ENCODE measurements around the gene LRCH4. TPM values are rescaled to one million over a fixed set of nuclear protein-coding genes. Genes with fewer than 3 reads are reported as not detected.

The LRCH4 gene
- total and polyA plus RNA-seq, 2 of the 13 experiments (the other 11 are each of a cell fraction or from before 2014, with no cell fraction given), result 7.0 to 9.3 TPM

DNA sequence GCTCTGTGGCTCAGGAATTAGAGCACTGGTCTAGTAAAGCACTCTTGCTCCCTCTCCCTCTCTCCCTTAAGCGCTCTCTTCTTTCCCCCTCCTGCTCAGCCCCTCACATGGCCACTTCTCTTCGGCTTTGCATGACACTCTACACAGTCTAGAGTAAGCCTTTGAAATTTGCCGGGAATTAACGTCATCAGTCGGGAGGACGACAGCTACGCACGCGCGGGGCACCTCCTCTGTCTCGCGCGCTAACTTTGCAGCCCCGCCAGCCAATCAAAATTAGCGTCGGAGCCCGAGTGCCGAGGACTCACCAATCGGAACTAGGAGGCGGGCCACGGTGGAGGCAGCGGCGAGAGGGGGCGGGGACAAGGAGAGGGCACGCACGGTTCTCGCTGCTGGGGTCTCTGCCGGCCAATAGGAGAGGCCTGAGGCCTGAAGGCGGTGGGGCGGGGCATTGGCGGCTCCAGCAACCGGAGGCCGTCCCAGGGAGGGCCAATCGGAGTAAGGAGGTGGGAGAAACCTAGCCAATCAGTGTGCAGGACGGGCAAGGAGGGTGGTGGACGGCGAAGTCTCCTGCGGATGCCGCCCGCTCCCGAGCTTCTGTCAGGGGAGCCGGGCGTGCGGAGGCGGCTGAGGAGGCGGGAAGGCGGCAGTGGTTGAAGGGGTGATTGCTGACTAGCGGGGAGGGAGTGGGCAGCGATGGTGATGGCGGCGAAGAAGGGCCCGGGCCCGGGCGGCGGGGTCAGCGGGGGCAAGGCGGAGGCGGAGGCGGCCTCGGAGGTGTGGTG is 47.1 kb downstream of the LRCH4 start, which contains the start of gene AGFG2 (continued):
- TF ChIP-seq, protein P1, sequence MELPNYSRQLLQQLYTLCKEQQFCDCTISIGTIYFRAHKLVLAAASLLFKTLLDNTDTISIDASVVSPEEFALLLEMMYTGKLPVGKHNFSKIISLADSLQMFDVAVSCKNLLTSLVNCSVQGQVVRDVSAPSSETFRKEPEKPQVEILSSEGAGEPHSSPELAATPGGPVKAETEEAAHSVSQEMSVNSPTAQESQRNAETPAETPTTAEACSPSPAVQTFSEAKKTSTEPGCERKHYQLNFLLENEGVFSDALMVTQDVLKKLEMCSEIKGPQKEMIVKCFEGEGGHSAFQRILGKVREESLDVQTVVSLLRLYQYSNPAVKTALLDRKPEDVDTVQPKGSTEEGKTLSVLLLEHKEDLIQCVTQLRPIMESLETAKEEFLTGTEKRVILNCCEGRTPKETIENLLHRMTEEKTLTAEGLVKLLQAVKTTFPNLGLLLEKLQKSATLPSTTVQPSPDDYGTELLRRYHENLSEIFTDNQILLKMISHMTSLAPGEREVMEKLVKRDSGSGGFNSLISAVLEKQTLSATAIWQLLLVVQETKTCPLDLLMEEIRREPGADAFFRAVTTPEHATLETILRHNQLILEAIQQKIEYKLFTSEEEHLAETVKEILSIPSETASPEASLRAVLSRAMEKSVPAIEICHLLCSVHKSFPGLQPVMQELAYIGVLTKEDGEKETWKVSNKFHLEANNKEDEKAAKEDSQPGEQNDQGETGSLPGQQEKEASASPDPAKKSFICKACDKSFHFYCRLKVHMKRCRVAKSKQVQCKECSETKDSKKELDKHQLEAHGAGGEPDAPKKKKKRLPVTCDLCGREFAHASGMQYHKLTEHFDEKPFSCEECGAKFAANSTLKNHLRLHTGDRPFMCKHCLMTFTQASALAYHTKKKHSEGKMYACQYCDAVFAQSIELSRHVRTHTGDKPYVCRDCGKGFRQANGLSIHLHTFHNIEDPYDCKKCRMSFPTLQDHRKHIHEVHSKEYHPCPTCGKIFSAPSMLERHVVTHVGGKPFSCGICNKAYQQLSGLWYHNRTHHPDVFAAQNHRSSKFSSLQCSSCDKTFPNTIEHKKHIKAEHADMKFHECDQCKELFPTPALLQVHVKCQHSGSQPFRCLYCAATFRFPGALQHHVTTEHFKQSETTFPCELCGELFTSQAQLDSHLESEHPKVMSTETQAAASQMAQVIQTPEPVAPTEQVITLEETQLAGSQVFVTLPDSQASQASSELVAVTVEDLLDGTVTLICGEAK (IDR thresholded peaks at IDR 0.05), result no peak
- TF ChIP-seq, protein P1 (CRISPR knock-in tag; IDR thresholded peaks at IDR 0.05), result no peak; the same call in 1 of the 2 replicates
- TF ChIP-seq ZKSCAN1 (IDR thresholded peaks at IDR 0.05; ENCODE audit: low read length), result no peak
- no peak; the same call in 1 of the 2 replicates for TF ChIP-seq ISX (CRISPR knock-in tag; conservative IDR thresholded peaks at IDR 0.05)
- no peak for TF ChIP-seq ZNF780A (CRISPR knock-in tag; IDR thresholded peaks at IDR 0.05)
- TF ChIP-seq ZNF75D (CRISPR knock-in tag; IDR thresholded peaks at IDR 0.05; ENCODE audit: borderline replicate concordance), result peak; percentile 36; the same call in 1 of the 2 replicates
- TF ChIP-seq FOXP1 (IDR thresholded peaks at IDR 0.05), result no peak
- no peak for TF ChIP-seq FOXP1 (CRISPR knock-in tag; IDR thresholded peaks at IDR 0.05)
- TF ChIP-seq, protein P2, sequence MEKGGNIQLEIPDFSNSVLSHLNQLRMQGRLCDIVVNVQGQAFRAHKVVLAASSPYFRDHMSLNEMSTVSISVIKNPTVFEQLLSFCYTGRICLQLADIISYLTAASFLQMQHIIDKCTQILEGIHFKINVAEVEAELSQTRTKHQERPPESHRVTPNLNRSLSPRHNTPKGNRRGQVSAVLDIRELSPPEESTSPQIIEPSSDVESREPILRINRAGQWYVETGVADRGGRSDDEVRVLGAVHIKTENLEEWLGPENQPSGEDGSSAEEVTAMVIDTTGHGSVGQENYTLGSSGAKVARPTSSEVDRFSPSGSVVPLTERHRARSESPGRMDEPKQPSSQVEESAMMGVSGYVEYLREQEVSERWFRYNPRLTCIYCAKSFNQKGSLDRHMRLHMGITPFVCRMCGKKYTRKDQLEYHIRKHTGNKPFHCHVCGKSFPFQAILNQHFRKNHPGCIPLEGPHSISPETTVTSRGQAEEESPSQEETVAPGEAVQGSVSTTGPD (CRISPR knock-in tag; IDR thresholded peaks at IDR 0.05), result no peak
- TF ChIP-seq SMYD3 (CRISPR knock-in tag; IDR thresholded peaks at IDR 0.05), result no peak; the same call in 1 of the 2 replicates
- TF ChIP-seq ZNF207 (IDR thresholded peaks at IDR 0.05; ENCODE audit: borderline replicate concordance), result no peak
- no peak for TF ChIP-seq ZNF619 (CRISPR knock-in tag; IDR thresholded peaks at IDR 0.05)
- no peak; the same call in 1 of the 2 replicates for TF ChIP-seq ZNF7 (CRISPR knock-in tag; IDR thresholded peaks at IDR 0.05)
- TF ChIP-seq, protein P3, sequence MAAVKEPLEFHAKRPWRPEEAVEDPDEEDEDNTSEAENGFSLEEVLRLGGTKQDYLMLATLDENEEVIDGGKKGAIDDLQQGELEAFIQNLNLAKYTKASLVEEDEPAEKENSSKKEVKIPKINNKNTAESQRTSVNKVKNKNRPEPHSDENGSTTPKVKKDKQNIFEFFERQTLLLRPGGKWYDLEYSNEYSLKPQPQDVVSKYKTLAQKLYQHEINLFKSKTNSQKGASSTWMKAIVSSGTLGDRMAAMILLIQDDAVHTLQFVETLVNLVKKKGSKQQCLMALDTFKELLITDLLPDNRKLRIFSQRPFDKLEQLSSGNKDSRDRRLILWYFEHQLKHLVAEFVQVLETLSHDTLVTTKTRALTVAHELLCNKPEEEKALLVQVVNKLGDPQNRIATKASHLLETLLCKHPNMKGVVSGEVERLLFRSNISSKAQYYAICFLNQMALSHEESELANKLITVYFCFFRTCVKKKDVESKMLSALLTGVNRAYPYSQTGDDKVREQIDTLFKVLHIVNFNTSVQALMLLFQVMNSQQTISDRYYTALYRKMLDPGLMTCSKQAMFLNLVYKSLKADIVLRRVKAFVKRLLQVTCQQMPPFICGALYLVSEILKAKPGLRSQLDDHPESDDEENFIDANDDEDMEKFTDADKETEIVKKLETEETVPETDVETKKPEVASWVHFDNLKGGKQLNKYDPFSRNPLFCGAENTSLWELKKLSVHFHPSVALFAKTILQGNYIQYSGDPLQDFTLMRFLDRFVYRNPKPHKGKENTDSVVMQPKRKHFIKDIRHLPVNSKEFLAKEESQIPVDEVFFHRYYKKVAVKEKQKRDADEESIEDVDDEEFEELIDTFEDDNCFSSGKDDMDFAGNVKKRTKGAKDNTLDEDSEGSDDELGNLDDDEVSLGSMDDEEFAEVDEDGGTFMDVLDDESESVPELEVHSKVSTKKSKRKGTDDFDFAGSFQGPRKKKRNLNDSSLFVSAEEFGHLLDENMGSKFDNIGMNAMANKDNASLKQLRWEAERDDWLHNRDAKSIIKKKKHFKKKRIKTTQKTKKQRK (IDR thresholded peaks at IDR 0.05; ENCODE audit: low read length), result no peak

All from HepG2 (cell line).